Thymus (tissue), 11 donors: ENCODE measurements around the gene ITGAV. TPM values are rescaled to one million over a fixed set of nuclear protein-coding genes. Genes with fewer than 3 reads are reported as not detected.
A peak's percentile ranks its signal among the peaks of the same experiment; 100 is the strongest.

Source experiments
- DNase-seq, 9 donors: peaks; one replicate each; pipeline ENCODE4 v3.0.0-alpha.2; 2013; ENCODE audit warnings: low spot score in 9 of 9, low read depth in 6 of 9, missing footprints in 1 of 9
- H3K27ac ChIP-seq, 2 donors: one replicate each; pipeline ENCODE4 v1.5.1; 2013; ENCODE audit warnings: control low read depth in 1 of 2, low read depth in 1 of 2, low read length in 1 of 2, mild to moderate bottlenecking in 1 of 2, moderate library complexity in 1 of 2
- H3K27me3 ChIP-seq, 2 donors: one replicate each; pipeline ENCODE4 v1.5.1; 2013; ENCODE audit warnings: low read length in 1 of 2; ENCODE audit not compliant: control insufficient read depth in 2 of 2, insufficient read depth in 1 of 2
- H3K36me3 ChIP-seq, 2 donors: one replicate each; pipeline ENCODE4 v1.5.1; 2013; ENCODE audit warnings: low read length in 1 of 2, mild to moderate bottlenecking in 1 of 2, moderate library complexity in 1 of 2; ENCODE audit not compliant: control insufficient read depth in 2 of 2, insufficient read depth in 2 of 2
- H3K4me1 ChIP-seq, 2 donors: one replicate each; pipeline ENCODE4 v1.5.1; 2013; ENCODE audit warnings: low read length in 2 of 2; ENCODE audit not compliant: control insufficient read depth in 2 of 2, insufficient read depth in 2 of 2
- H3K4me3 ChIP-seq, 2 donors: one replicate each; pipeline ENCODE4 v1.5.1; 2013; ENCODE audit warnings: low read length in 2 of 2, control low read depth in 1 of 2, mild to moderate bottlenecking in 1 of 2
- H3K9me3 ChIP-seq, 2 donors: one replicate each; pipeline ENCODE4 v1.5.1; 2013; ENCODE audit warnings: low read length in 1 of 2, mild to moderate bottlenecking in 1 of 2; ENCODE audit not compliant: control insufficient read depth in 2 of 2, insufficient read depth in 1 of 2
- whole genome bisulfite sequencing: extraction: QIAGEN DNeasy Blood & Tissue Kit; methylation state at CpG from one replicate; pipeline ENCODE4 v1.1.7; 2013; 5-methylcytosine and 5-hydroxymethylcytosine counted together
- polyA plus RNA-seq: library from polyadenylated mRNA; stranded (reverse); fragments of 200-250 nt; gene quantifications from one replicate; pipeline ENCODE4 v1.2.3, GENCODE V29; 2013
- total RNA-seq: library from RNA; stranded (reverse); fragments of 120-200 nt; gene quantifications from one replicate; pipeline ENCODE4 v1.2.4, GENCODE V29; 2013
- donor health status: healthy.

Gene ITGAV
- total and polyA plus RNA-seq, 2 donors, result 23.9 to 44.6 TPM

DNA sequence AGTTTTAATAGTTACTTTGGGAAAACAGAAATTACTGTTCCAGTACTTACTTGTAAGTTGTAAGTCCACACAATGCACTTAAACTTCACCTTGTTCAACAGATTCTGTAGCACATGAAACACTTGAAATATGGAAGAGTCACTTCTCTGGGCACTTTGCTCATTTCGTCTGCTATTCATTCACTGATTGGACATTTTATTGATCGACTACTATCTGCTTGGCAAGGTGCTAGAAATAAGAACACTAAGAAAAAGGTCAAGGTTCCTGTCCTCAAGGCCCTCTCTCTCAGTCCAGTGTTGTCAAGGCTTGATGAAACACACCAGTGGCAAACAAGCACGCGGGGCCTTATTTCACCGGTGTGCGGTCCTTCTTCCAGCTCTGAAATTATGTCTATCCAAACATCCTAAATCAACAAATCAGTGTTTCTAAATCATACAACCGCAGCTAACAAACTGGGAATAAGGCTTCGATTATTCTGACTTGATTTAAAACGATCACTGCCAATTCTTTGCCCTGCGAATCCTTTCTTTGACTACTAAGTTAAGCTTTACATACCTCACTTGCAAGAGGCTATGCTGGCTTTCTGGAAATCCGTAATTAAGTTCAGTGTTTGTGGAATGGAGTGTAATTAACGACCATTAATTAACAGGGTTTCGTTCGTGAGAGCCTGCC lies 780 bp upstream of the ITGAV start:
- Histone ChIP-seq H3K27me3 (no peaks in the 10 kb centered on the region), H3K4me1 (peaks cover 3 to 6% of the 10 kb centered on the region in 2 donors), H3K9me3 (no peaks in the 10 kb centered on the region), H3K27ac (peak overlapping the region; percentile 69 to 80), H3K36me3 (no peaks in the 10 kb centered on the region), H3K4me3 (peak overlapping the region; percentile 69 to 88)
- 50% methylated on average over 14 of the region's 14 CpGs for WGBS
- peak in 2 of 9 donors; percentile 5 to 9 for DNase-seq

DNA sequence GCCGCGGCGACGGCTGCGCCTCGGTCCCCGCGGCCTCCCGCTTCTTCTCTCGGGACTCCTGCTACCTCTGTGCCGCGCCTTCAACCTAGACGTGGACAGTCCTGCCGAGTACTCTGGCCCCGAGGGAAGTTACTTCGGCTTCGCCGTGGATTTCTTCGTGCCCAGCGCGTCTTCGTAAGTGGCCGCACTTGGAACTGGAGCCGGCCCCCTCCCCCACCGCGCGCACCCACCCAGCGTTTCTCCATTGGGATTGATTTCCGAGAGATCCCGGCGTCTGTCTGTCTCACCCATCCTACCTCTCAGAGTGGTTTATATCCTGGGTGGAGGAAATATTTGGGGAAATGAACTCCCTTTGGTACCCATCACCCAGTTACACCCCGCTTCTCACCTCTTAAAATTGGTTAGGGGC lies 498 bp downstream of the ITGAV start:
- Histone ChIP-seq H3K4me3 (peak overlapping the region; percentile 69 to 88), H3K4me1 (peaks cover 3 to 6% of the 10 kb centered on the region in 2 donors), H3K9me3 (no peaks in the 10 kb centered on the region), H3K27me3 (no peaks in the 10 kb centered on the region), H3K27ac (peak overlapping the region; percentile 77 to 80), H3K36me3 (no peaks in the 10 kb centered on the region)
- under 1% methylated on average over 32 of the region's 32 CpGs for WGBS
- peak in 3 of 9 donors; percentile 9 to 33 (median 26) for DNase-seq

DNA sequence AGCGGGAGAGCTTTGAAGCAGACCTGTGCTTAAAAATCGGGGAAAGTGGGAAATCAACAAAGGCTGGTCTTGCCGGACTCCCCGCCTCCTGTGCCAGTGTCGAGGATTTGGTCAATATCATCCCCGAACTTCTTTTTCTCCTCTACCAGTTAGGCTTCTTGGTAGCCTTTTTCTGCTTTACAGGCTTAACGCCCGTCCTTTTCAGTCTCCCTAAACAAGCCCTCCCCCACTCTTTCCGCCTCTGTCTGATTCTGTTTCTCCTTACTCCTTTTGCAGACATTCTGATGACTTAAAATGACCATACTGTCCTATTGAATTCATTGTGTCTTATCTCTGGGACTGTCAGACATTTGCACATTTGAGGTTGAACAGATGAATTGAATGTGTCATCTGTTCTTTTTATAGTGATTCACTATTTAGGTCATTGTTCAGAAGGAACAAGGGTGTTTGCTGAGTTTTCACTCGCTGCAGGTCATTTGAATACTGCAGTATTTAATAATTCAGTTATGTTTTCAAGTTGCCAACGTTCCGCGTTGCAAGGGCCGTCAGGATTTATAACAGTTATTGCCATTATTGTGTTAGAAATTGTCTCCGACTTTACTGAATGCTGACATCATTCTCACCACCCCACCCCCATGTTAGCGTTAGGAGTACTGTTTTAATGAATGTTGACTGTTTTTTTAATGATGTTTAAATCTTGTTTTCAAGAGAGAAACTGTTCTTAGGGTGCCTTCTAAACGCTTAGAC lies 1.1 kb downstream of the ITGAV start:
- 2% methylated on average over 17 of the region's 17 CpGs for WGBS
- peak overlapping the region; percentile 77 to 80 for H3K27ac ChIP-seq
- H3K9me3 ChIP-seq, result no peaks in the 10 kb centered on the region
- peak in 6 of 9 donors; percentile 12 to 59 (median 36) for DNase-seq
- no peaks in the 10 kb centered on the region for H3K36me3 ChIP-seq
- no peaks in the 10 kb centered on the region for H3K27me3 ChIP-seq
- H3K4me3 ChIP-seq, result peak overlapping the region; percentile 69 to 88
- peaks cover 3 to 6% of the 10 kb centered on the region in 2 donors for H3K4me1 ChIP-seq

DNA sequence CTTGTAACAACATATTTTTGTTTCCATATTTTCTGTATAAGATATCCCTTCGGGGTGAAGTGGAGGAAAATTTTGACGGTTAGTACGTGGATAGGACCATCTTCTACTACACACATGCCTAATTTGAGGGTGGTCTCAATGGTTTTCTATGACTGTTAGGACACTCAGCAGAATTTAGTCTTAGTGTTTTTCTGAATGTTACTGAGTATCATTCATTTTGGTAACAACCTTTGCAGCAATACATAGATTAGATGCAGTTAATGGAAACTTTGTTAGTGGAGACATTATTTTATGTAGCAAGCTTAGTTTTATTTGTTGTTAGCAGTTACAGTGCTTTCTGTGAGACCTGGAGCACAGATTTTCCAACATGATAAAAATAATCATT lies 1.6 kb downstream of the ITGAV start:
- Histone ChIP-seq H3K4me1 (peaks cover 3 to 6% of the 10 kb centered on the region in 2 donors), H3K36me3 (no peaks in the 10 kb centered on the region), H3K4me3 (peak overlapping the region; percentile 69 to 88), H3K27ac (peak overlapping the region in 1 of 2 donors; percentile 19), H3K27me3 (no peaks in the 10 kb centered on the region), H3K9me3 (no peaks in the 10 kb centered on the region)
- no peak for DNase-seq
- 34% methylated on average over 3 of the region's 3 CpGs for WGBS

DNA sequence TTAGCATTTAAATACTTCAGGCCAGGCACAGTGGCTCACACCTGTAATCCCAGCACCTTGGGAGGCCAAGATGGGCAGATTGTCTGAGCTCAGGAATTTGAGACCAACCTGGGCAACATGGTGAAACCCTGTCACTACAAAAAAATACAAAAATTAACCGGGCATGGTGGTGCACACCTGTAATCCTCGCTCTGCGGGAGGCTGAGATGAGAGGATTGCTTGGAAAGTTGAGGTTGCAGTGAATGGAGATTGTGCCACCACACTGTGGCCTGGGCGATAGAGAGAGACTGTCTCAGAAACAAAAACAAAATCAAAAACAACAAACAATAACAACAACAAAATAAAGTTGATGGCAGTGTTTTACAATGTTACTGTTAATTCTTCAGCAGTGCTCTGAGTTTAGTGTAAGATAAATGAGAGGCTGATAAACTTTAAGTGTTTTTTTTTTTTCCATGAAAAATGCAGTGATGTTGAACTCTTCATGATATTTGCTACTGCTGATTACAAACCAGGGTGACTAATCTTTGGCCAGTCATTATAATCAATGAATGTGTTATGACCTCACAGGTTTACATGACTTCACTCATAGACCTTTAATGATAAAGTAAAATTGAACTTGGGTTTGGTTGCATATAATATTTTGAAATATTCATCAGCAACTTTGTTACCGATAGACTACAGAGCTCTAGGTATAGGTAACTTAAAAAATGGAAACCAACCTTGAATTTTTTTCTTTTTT lies 2.5 kb downstream of the ITGAV start:
- Histone ChIP-seq H3K4me3 (no peak overlapping the region), H3K27me3 (no peaks in the 10 kb centered on the region), H3K9me3 (no peaks in the 10 kb centered on the region), H3K36me3 (no peaks in the 10 kb centered on the region), H3K27ac (no peak overlapping the region), H3K4me1 (peaks cover 3 to 6% of the 10 kb centered on the region in 2 donors)
- 98% methylated on average over 5 of the region's 5 CpGs for WGBS
- DNase-seq, result no peak

DNA sequence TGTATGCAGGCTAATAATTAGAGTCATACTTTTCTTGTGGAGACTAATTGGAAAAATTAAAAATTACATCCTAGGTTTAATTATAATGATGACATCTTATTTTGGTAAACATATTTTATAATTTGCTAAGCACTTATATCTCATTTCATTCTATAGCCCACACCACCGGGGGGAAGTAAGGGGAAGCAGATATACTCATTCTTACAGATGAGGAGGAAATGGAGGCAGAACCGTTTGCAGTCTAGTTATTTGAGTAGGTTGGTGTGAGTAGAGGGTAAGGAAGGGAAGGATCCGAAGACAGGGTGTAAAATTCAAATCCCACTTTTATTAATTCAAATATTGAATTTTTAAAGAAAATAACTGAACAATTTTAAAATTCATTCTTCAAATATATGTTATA lies 3.7 kb downstream of the ITGAV start:
- WGBS, result 70% methylated on average over 3 of the region's 3 CpGs
- no peaks in the 10 kb centered on the region for H3K9me3 ChIP-seq

DNA sequence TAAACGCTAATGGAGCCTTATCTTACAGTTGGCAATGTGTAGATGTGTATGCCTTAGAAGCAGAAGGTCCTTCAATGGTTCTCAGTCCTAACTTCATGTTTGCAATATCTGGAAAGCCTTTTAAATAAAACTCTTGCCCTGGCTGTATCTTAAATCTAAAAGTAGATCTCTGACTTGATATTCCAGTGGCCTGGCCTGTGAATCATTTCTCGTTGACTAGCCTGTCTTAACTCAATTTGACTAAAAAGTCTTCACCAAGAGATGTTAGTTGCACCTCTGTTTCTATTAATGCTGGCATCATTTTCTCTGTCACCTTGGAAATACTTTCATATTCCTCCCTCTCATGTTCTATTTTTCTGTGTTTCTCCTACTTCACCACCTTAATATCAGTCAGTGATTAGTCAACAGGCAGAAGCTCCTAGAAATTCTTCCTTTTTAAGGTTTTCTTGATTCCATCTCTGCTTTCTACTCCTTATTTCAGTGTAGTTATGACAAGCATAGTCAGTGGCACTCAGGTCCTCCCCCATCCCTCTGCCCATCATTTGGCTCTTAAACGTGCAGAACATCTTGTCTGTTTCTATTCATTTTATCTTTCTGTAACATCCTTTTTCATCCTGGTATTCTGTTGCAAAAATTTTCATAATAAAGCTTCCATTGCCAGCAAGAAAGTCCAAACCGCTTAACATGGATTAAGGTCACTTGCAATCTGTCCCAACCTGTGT lies 4.3 kb downstream of the ITGAV start:
- Histone ChIP-seq H3K27ac (no peak overlapping the region), H3K36me3 (no peaks in the 10 kb centered on the region), H3K4me3 (no peak overlapping the region), H3K27me3 (no peaks in the 10 kb centered on the region), H3K9me3 (no peaks in the 10 kb centered on the region), H3K4me1 (peaks cover under 1 to 4% of the 10 kb centered on the region in 2 donors)
- 91% methylated on average over 4 of the region's 4 CpGs for WGBS
- DNase-seq, result no peak

More for the DNA sequence above, 3.7 kb downstream of the ITGAV start:
- H3K27me3 ChIP-seq, result no peaks in the 10 kb centered on the region
- DNase-seq, result no peak
- H3K4me1 ChIP-seq, result peaks cover 3 to 6% of the 10 kb centered on the region in 2 donors
- no peak overlapping the region for H3K27ac ChIP-seq
- no peaks in the 10 kb centered on the region for H3K36me3 ChIP-seq
- no peak overlapping the region for H3K4me3 ChIP-seq

DNA sequence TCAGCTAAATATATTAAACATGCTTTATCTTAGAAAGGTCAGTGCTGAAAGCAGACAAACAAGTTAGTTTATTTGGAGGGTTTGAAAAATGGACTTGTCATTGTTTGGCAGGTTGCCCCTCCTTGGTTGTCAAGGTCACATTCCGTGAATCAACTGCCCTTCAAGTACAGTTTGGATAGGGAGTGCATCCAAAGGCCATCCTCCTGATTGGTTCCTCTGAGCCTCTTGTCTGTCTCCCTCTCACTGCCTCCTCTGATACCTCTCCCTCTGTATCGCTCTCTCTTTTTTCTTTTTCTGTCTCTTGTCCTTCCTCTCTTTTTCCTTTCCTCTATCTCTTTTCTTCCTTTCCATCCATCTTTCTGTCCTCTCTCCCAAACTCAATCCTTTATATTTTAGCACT lies 5.4 kb downstream of the ITGAV start:
- Histone ChIP-seq H3K4me3 (no peak overlapping the region), H3K9me3 (no peaks in the 10 kb centered on the region), H3K27me3 (no peaks in the 10 kb centered on the region), H3K36me3 (no peaks in the 10 kb centered on the region), H3K27ac (no peak overlapping the region), H3K4me1 (peaks cover 0 to 2% of the 10 kb centered on the region in 2 donors)
- WGBS, result 94% methylated on average over 2 of the region's 2 CpGs
- DNase-seq, result no peak
